Type B pancreatic cell (in vitro differentiated cells): ENCODE measurements around the gene EPHA5. TPM values are rescaled to one million over a fixed set of nuclear protein-coding genes. Genes with fewer than 3 reads are reported as not detected.

Source experiments
- DNase-seq: peaks from one replicate; pipeline ENCODE4 v3.0.0; 2021; ENCODE audit warnings: mixed read lengths; ENCODE audit not compliant: unreplicated experiment; ENCODE audit errors: extremely low spot score
- H3K27ac Mint-ChIP-seq: 2 replicates; pipeline ENCODE4 v1.8.0; 2021; ENCODE audit warnings: mild to moderate bottlenecking, mixed read lengths
- H3K27me3 Mint-ChIP-seq: 2 replicates; pipeline ENCODE4 v1.8.0; 2021; ENCODE audit warnings: mixed read lengths
- H3K36me3 Mint-ChIP-seq: 2 replicates; pipeline ENCODE4 v1.8.0; 2021; ENCODE audit warnings: mixed read lengths
- H3K4me1 Mint-ChIP-seq: one replicate; pipeline ENCODE4 v1.8.0; 2021; ENCODE audit warnings: mixed read lengths; ENCODE audit not compliant: unreplicated experiment
- H3K4me3 Mint-ChIP-seq: 2 replicates; pipeline ENCODE4 v1.8.0; 2021; ENCODE audit warnings: mild to moderate bottlenecking, mixed read lengths
- H3K9me3 Mint-ChIP-seq: 2 replicates; pipeline ENCODE4 v1.8.0; 2021; ENCODE audit warnings: mixed read lengths
- CTCF ChIP-seq: fragments of 200-600 bp; sonication (generic); conservative IDR thresholded peaks from 2 replicates; pipeline ENCODE4 v1.5.0; 2021; ENCODE audit warnings: antibody characterized with exemption, mild to moderate bottlenecking
- total RNA-seq: library from RNA; stranded (reverse); gene quantifications from 2 replicates; pipeline ENCODE4 v1.2.1, GENCODE V29; 2021; ENCODE audit warnings: low replicate concordance

Gene EPHA5
- total RNA-seq, 1 donor from 2014 or later: 2.4 TPM

- TF ChIP-seq CTCF: no peak
- Mint-ChIP-seq H3K9me3 (no peaks in the 10 kb centered on the region), H3K4me3 (no peak overlapping the region), H3K36me3 (no peaks in the 10 kb centered on the region), H3K27ac (no peak overlapping the region), H3K27me3 (no peaks in the 10 kb centered on the region), H3K4me1 (no peaks in the 10 kb centered on the region)
- DNase-seq: no peak
Measured at GRCh38 chr4:65416891-65417290, 253.4 kb downstream of the EPHA5 start.

DNA sequence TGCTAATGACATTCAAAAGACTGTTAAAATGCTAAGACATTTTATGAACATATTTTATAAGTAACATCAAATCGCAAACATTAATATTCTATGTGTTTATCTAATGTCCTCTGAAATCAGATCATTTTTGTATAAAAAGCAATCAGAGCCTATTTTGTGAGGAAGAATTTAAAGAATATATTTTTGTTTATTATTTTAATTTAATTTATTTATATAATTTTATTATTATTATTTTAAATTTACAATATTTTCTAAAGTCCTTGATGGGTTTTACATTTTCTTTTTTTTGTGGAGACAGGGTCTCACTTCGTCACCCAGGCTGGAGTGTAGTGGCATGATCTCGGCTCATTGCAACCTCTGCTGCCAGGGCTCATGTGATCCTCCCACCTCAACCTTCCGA is 262.8 kb downstream of the EPHA5 start:
- no peaks in the 10 kb centered on the region for H3K36me3 Mint-ChIP-seq
- H3K27ac Mint-ChIP-seq: no peak overlapping the region
- no peaks in the 10 kb centered on the region for H3K27me3 Mint-ChIP-seq
- H3K4me1 Mint-ChIP-seq: no peaks in the 10 kb centered on the region
- no peak for TF ChIP-seq CTCF
- no peaks in the 10 kb centered on the region for H3K9me3 Mint-ChIP-seq
- no peak for DNase-seq
- H3K4me3 Mint-ChIP-seq: no peak overlapping the region

GRCh38 chr4:65401083-65401482 is 269.2 kb downstream of the EPHA5 start:
- Mint-ChIP-seq H3K4me1 (no peaks in the 10 kb centered on the region), H3K27ac (no peak overlapping the region), H3K9me3 (peaks cover 4% of the 10 kb centered on the region), H3K4me3 (no peak overlapping the region), H3K27me3 (no peaks in the 10 kb centered on the region), H3K36me3 (no peaks in the 10 kb centered on the region)
- DNase-seq: no peak
- TF ChIP-seq CTCF: peak; percentile 64

- Mint-ChIP-seq H3K4me1 (no peaks in the 10 kb centered on the region), H3K9me3 (peaks cover 9% of the 10 kb centered on the region), H3K27me3 (no peaks in the 10 kb centered on the region), H3K27ac (no peak overlapping the region), H3K36me3 (no peaks in the 10 kb centered on the region), H3K4me3 (no peak overlapping the region)
- no peak for TF ChIP-seq CTCF
- no peak for DNase-seq
Measured at GRCh38 chr4:65399084-65399483, 271.2 kb downstream of the EPHA5 start.

- Mint-ChIP-seq H3K4me1 (no peaks in the 10 kb centered on the region), H3K27me3 (no peaks in the 10 kb centered on the region), H3K36me3 (no peaks in the 10 kb centered on the region), H3K4me3 (no peak overlapping the region), H3K9me3 (peaks cover 9% of the 10 kb centered on the region), H3K27ac (no peak overlapping the region)
- no peak for TF ChIP-seq CTCF
- DNase-seq: no peak
Measured at GRCh38 chr4:65393078-65393477, 277.2 kb downstream of the EPHA5 start.

GRCh38 chr4:65392488-65392887 is 277.8 kb downstream of the EPHA5 start:
- Mint-ChIP-seq H3K9me3 (peaks cover 9% of the 10 kb centered on the region), H3K27me3 (no peaks in the 10 kb centered on the region), H3K27ac (no peak overlapping the region)

More at GRCh38 chr4:65392488-65392887, 277.8 kb downstream of the EPHA5 start:
- DNase-seq: no peak
- H3K4me3 Mint-ChIP-seq: no peak overlapping the region
- no peak for TF ChIP-seq CTCF
- no peaks in the 10 kb centered on the region for H3K4me1 Mint-ChIP-seq
- H3K36me3 Mint-ChIP-seq: no peaks in the 10 kb centered on the region
